Activated effector memory CD4-positive, alpha-beta T cell treated with anti-CD3 and anti-CD28 coated beads, Interleukin-2, amount 50 U/mL, for 16 hours (primary cell): ENCODE results near the gene KRTAP9-1.
"Not testable (repeated sequence)": the region's sequence is repeated elsewhere in the genome, so short reads cannot be mapped to it uniquely, and the experiment has no call there.

ENCODE experiments used
- DNase-seq: peaks from one replicate; pipeline ENCODE4 v3.0.0-alpha.2; 2020

The KRTAP9-1 gene

DNA sequence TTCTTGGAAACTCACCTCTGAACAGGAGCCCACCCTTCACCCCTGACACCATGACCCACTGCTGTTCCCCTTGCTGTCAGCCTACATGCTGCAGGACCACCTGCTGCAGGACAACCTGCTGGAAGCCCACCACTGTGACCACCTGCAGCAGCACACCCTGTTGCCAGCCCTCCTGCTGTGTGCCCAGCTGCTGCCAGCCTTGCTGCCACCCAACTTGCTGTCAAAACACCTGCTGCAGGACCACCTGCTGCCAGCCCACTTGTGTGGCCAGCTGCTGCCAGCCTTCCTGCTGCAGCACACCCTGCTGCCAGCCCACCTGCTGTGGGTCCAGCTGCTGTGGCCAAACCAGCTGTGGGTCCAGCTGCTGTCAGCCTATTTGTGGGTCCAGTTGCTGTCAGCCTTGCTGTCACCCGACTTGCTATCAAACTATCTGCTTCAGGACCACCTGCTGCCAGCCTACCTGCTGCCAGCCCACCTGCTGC lies at the start of gene KRTAP9-1:
TSS of gene KRTAP9-1 (plus strand) at position 51 of the 482 bp plus-strand sequence. CDS start at position 51, 0 bp downstream.
- DNase-seq, result not testable (repeated sequence)

- DNase-seq, result no peak
Observed at GRCh38 chr17:41140360-41141131, 49.1 kb upstream of the KRTAP9-1 start, which contains the start of gene KRTAP4-6. TSS of gene KRTAP4-6 (minus strand) at chr17:41140544. CDS start at chr17:41140487, 57 bp downstream.

GRCh38 chr17:41141361-41141760 lies 48.3 kb upstream of the KRTAP9-1 start:
- no peak for DNase-seq

DNA sequence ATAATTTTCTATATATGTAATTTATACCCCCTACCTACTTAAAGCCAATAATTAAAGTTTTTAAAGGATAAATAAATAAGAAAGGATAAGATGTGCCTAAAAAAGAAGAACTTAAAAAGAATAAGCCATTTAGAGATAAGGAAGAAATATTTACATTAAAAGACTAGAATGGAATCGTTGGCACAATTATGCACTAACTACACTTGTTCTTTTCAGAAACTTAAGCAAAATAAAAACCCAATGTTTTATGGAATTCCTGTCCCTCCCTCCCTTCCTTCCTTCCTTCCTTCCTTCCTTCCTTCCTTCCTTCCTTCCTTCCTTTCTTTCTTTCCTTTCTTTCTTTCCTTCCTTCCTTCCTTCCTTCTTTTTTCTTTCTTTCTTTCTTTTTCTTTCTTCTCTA lies 44.8 kb upstream of the KRTAP9-1 start:
- DNase-seq, result no peak

- no peak for DNase-seq
Observed at GRCh38 chr17:41145261-41145660, 44.4 kb upstream of the KRTAP9-1 start.

- DNase-seq, result no peak
Observed at GRCh38 chr17:41147531-41148204, 42.0 kb upstream of the KRTAP9-1 start.

DNA sequence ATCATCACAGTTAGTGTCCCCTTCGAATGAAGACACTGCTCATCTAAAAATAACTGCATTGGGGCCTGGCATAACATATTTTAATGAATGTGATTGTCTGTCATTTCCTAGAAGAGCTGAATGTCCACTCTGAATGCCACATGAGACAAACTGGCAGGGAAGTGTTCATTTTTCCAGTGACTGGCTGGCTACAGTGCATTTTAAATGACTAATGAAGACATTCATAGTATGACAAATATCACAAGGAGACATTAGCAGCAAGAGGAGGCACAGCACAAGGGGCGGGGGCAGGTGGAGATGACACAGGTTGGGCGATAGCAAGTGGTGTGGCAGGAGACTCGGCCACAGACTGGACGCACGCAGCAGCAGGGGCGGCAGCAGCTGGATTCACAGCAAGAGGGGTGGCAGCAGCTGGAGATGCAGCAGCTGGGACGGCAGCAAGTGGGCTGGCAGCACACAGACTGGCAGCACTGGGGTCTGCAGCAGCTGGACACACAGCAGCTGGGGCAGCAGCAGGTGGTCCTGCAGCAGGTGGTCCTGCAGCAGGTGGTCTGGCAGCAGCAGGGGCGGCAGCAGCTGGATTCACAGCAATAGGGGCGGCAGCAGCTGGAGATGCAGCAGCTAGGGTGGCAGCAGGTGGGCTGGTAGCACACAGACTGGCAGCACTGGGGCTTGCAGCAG lies 40.6 kb upstream of the KRTAP9-1 start:
- DNase-seq, result not testable (repeated sequence)

DNA sequence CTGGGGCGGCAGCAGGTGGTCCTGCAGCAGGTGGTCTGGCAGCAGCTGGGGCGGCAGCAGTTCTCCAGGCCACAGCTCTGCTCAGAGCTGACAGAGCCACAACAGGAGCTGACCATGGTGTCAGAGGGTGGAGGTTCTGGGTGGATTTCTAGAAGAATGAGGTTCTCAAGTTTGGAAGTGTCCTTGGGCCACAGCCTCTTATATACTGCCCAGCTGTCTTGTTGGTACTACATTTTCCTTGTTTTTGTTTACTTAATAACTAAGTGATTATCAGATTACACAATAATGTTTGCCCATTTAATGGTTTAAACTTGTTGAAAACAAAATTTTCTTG lies 40.1 kb upstream of the KRTAP9-1 start, which contains the start of gene KRTAP4-5:
TSS of gene KRTAP4-5 (minus strand) at position 174 of the 334 bp plus-strand sequence. CDS start at position 116, 58 bp downstream.
- no peak for DNase-seq

GRCh38 chr17:41150026-41150425 lies 39.7 kb upstream of the KRTAP9-1 start:
- no peak for DNase-seq

DNA sequence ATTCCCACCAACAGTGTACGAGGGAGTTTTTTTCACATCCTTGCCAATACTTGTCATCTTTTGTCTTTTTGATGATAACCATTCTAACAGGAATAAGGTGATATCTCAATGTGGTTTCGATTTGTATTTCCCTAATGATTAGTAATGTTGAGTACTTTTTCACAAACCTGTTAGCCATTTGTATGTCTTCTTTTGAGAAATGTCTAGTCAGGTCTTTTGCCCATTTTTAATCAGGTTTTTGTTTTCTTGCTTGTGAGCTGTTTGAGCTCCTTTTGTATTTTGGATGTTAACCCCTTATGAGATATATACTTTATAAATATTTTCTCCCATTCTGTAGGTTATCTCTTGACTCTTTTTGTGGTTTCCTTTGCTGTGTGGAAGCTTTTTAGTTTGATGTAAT lies 38.2 kb upstream of the KRTAP9-1 start:
- DNase-seq, result no peak

- no peak for DNase-seq
Observed at GRCh38 chr17:41153856-41154255, 35.8 kb upstream of the KRTAP9-1 start.

DNA sequence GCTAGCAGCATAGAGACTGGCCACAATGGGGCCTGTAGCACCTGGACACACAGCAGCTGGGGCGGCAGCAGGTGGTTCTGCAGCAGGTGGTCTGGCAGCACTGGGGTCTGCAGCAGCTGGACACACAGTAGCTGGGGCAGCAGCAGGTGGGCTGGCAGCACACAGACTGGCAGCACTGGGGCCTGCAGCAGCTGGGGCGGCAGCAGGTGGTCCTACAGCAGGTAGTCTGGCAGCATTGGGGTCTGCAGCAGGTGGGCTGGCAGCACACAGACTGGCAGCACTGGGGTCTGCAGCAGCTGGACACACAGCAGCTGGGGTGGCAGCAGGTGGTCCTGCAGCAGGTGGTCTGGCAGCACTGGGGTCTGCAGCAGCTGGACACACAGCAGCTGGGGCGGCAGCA lies 29.5 kb upstream of the KRTAP9-1 start:
- DNase-seq, result not testable (repeated sequence)

DNA sequence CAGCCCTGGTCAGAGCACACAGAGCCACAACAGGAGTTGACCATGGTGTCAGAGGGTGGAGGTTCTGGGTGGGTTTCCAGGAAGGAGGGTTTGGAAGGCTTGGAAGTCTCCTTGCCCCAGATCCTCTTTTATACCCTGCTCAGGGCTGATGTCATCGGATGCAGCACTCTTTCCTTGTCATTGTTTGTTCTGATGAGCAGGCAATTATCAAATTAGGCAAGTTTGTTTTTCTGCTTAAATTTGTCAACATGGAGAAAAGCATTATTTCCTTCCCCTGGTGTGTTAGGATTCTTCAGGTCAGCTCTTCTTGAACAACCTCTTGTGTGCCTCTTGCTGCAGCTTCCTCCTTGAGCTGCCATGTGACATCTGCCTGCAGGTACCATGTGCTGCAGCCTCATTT lies 29.0 kb upstream of the KRTAP9-1 start, which contains the start of gene KRTAP4-4:
TSS of gene KRTAP4-4 (minus strand) at position 101 of the 400 bp plus-strand sequence. CDS start at position 44, 57 bp downstream.
- no peak for DNase-seq

DNA sequence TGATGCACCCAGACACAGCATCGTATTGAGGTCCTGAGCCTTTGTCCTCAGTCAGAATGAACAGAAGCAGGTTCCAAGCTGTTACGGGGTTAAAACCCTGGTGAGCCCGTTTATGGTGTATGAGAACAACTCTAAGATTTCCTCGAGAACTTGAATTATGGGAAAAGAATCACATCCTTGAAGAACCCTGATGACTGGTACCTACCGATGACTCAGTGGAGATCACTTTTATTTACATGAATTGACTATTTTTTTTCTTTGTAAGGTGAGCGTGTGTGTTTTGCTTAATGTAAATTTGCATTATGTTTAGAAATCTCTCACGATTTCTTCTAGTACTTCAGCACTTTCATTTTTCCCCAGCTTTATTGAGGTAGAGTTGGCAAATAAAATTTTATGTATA lies 25.9 kb upstream of the KRTAP9-1 start:
- no peak for DNase-seq

DNA sequence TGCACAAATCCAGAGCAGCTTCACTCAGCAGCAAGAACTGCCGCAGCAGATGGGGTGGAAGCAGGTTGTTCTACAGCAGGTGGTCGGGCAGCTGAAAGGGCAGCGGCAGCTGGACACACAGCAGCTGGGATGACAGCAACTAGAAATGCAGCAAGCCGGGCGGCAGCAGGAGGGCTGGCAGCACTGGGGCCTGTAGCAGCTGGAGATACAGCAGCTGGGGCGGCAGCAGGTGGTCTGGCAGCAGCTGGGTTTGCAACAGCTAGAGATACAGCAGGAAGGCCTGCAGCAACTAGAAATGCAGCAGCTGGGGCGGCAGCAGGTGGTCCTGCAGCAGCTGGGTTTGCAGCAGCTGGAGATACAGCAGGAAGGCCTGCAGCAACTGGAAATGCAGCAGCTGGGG lies 22.1 kb upstream of the KRTAP9-1 start:
- DNase-seq, result no peak

DNA sequence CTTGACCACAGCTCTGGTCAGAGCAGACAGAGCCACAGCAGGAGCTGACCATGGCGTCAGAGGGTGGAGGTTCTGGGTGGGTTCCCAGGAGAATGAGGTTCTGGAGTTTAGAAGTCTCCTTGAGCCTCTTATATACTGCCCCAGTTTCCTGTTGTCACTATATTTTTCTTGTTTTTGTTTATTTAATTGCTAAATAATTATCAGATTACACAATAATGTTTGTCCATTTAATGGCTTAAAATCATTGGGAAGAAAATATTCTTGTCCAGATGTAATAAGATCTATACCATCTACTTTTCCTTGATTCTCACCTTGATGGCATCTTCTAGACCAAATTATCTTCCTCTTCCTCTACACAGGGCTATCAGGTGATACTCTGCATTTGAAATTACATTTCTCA lies 21.6 kb upstream of the KRTAP9-1 start, which contains the start of gene KRTAP4-3:
TSS of gene KRTAP4-3 (minus strand) at position 101 of the 400 bp plus-strand sequence. CDS start at position 52, 49 bp downstream.
- DNase-seq, result no peak

DNA sequence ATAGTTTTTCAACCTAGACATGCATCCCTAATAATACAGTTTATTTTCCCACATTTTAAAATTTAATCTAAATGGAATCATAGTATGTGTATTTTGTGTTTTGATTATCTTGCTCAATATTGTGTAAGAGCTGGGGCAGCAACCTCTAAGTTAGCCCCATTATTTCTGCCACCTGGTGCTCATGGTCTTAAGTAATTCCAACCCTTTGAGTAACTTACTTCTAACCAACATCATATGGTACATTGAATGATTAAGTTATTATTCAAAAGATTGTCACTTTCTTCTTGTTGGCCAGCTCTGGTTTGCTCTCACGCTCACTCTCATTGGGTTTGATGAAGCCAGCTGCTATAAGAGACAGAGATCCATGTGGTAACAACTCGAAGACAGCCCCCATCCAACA lies 17.8 kb upstream of the KRTAP9-1 start:
- DNase-seq, result no peak

DNA sequence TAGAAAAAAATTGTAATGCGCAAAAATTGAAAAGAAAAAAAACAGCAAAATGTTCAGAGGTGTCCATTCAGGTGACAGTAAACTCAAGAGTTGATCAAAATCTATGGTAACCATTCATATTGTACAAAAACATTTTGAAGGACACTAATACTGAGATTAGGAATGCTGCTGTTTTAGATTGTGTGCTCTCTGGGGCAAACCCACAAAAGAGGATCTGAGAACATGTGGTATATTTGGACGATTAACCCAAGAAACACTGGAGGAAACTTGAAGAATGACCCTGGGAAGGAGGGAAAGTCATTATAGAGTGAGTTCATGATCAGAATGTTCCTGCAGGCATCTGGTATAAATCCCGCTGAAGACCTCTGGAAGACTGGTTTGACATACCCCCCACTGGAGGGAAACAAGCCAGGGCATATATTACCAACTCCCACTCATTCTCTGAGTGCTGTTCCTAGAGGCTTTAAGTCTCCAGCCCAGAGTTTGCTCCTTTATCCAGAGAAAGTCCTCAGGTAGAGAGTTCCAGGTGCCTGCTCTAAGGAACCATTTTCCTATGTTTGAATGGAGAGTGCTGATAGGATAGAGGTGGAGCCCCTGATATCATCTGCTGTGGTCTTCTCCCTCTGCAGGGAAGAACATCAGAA lies 12.8 kb upstream of the KRTAP9-1 start:
- no peak for DNase-seq

GRCh38 chr17:41177727-41178271 lies 11.9 kb upstream of the KRTAP9-1 start, which contains the start of gene KRTAP4-2:
TSS of gene KRTAP4-2 (minus strand) at chr17:41178221. CDS start at chr17:41178164, 57 bp downstream.
- DNase-seq, result no peak

DNA sequence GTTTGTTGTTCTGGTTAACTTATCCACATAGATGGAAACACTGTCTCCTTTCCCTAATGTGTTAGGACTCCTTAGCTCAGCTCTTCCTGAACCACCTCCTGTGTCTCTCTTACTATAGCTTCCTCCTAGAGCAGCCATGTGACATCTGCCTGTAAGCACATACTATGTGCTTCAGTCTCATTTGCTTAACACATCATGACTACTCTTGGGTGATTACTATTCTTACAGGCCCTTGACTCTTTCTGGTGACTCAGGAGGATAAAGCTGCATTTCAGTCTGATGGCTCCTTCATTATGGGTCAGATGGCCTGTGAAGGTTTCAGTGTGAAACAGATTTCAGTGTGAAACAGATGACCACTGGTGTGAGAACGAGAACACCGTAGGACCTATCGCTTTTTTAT lies 11.3 kb upstream of the KRTAP9-1 start:
- no peak for DNase-seq

DNA sequence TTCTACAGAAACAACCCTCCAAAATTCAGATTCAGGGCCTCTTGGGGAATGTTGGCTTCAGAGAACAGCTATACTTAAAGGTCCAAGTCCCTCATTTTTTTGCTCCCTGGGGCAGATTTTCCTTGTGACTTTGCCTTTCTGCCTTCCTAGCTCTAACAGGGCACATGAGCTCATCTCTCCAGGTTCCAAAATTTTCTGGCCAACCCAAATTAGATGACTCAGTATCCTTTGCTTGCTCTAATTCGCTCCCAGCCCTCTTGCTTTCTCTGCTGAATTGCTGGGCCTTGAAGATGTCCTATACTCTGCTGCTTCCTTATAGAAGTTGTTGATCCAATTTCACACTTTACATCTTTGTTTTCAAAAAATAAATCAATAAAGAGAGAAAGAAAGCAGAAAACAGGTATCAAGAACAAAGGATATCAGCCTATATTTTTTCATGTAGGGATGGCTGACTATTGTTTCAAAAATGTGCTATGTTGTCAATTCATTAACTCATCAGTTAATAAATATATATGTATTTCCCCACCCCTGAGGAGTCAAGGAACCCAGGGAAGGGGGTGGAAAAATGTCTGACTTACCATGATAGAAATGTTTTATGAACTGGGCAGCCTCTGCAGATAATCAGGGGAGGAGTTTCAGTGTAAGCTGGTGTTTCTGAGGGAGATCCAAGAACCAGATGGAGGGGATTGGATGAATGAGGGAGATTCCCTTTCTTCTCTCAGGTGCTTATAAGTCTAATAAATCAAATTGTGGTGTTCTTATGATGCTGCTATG lies 10.7 kb upstream of the KRTAP9-1 start:
- DNase-seq, result no peak
